SIG-M5 treated with dmso at 0.1 percent for 504 hours (cell line): ENCODE results near the gene HMX2.
"Not testable (repeated sequence)": the region's sequence is repeated elsewhere in the genome, so short reads cannot be mapped to it uniquely, and the experiment has no call there.

ENCODE experiments used
- DNase-seq: peaks from one replicate; lab custom pipeline; 2025; ENCODE audit not compliant: unreplicated experiment; lab: John Stamatoyannopoulos, UW

Gene HMX2

GRCh38 chr10:123150271-123150985 lies 2.5 kb downstream of the HMX2 start:
- DNase-seq: no peak

GRCh38 chr10:123150986-123151736 lies 3.2 kb downstream of the HMX2 start:
- no peak for DNase-seq

GRCh38 chr10:123151737-123152135 lies 3.8 kb downstream of the HMX2 start:
- DNase-seq: no peak

DNA sequence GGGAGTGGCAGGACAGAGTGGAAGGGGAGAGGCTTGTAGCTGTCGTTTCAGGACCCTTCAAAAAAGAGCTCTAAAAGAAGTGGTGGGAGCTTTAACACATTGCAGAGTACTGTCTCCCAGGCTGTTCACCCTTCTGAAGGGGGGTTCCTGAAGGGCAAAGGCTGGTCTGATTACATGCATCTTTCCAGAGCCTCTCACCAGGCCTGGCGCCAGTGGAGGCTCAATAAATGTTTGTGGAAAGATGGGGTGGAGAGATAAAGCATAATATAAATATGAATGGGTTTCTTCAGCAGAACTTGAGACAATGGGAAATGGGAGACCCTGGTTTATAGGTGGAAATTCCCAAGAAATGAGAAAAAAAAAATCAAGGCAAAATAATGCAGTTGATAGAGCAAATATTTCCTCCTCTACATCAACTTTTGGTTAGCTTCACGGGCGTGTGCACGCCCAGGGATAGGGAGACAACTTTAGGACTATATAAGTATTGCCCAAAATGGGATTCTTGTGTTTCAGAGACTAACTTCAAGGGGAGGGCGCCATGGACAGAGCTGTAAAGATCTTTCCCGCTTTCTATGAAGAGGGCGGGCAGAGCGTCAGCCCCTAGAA lies 5.7 kb downstream of the HMX2 start:
- DNase-seq: no peak

DNA sequence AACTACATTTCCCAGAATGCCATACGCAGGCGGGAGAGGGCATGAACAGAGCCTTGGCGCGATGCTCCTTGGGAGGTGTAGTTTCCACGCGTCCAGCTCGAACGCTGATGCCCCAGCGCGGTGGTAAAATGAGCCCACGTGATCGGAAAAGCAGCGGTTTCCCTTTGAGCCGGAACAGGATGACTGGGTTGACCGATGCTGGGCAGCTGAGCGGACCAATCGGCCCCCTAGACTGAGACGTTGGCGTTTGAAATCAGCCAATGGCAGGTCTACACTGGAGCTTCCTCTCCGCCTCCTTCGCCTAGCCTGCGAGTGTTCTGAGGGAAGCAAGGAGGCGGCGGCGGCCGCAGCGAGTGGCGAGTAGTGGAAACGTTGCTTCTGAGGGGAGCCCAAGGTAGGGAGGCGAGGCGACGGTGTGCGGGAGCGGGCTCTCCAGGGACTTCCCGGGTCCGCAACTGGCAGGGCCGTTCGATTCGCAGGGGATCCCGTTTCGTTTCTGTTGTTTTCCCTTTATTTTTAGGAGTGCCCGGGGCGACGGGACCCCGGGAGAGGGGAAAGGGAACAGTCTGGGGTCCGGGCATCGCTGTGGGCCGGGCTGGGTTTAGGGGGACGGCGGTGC lies 6.3 kb downstream of the HMX2 start, which contains the start of gene BUB3:
Gene BUB3, plus strand, starts transcription at position 311 of the 619 bp plus-strand sequence. CDS start 516 bp downstream, outside the sequence.
- peak; percentile 99 for DNase-seq

GRCh38 chr10:123154711-123155505 lies 7.0 kb downstream of the HMX2 start:
- peak; percentile 31 for DNase-seq

DNA sequence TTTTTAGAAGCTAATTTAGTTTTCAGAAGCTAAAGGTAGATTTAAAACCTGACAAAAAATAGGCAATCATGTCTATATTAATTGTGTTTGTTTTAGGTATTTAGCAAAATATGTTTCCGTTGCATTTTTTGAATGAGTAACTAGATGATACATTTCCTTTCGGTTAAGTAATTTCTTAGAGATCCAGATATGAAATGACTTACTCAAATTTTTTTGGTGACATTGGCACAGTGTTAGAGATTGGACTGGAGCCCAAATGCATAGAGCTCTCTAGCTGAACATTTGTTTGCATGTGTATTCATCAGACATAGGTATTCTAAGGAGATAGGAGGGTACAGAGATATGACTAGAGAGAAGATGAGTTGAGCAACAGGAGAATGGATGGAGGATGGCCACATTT lies 8.1 kb downstream of the HMX2 start:
- no peak for DNase-seq

GRCh38 chr10:123157210-123157609 lies 9.3 kb downstream of the HMX2 start:
- DNase-seq: peak; percentile 53

- DNase-seq: no peak
Measured at GRCh38 chr10:123158682-123159081, 10.7 kb downstream of the HMX2 start.

DNA sequence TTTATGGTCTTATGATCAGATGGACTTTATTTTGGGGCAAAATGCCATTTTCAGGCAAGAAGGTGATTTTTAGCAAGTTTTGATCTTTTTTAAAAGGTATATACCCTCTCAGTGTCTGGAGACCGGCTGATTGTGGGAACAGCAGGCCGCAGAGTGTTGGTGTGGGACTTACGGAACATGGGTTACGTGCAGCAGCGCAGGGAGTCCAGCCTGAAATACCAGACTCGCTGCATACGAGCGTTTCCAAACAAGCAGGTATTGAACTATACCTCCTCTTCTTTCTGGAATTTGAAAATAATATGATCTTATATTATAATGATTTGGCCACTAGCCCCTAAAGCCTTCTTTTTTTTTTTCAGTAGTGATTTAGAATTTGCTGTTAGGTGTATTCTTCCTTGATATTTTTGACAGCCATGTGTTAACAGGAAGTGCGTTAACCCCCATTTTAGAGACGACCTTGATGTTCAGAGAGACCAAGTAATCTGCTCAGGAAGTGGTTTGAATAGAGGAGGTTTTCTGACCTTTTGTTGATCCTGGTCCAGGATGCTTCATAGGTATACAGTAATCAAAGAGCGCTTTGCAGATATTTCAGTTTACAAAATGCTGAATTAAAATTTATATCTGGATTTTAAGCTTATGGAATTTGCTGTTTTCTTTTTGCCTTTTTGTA lies 12.5 kb downstream of the HMX2 start:
- DNase-seq: no peak

GRCh38 chr10:123164319-123164718 lies 16.4 kb downstream of the HMX2 start:
- DNase-seq: no peak

DNA sequence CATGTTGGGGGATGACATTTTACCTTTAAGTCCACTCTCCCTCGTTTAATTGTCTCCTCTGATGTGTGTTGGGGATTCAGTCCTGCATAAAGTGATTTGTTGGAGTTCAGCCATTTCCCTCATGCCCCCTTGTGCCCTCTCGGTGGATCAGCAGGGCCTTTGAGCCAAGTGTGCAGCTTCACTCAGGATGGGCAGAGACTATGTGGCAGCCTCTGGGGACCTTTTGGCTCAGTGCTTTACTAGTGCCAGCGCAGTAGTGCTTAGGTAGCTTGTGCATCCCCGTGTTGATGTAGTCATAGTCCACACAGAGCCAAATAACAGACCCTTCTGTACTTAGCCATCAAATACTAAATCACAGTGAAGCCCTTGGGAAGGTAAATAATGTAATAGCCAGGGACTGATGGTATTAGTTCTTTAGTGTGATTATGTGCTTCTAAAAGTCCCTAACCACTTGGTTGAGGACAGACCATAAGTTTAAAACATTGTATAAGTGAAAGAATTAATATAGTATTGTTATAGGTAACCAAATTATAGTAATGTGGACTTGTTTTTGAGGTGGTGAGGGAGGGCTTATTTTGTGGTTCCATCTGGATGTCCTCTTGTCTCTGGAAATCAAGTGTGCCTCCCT lies 17.6 kb downstream of the HMX2 start:
- DNase-seq: no peak

- no peak for DNase-seq
Measured at GRCh38 chr10:123166618-123167017, 18.7 kb downstream of the HMX2 start.

GRCh38 chr10:123170961-123171360 lies 23.0 kb downstream of the HMX2 start:
- no peak for DNase-seq

- not testable (repeated sequence) for DNase-seq
Measured at GRCh38 chr10:123171616-123172015, 23.7 kb downstream of the HMX2 start.

DNA sequence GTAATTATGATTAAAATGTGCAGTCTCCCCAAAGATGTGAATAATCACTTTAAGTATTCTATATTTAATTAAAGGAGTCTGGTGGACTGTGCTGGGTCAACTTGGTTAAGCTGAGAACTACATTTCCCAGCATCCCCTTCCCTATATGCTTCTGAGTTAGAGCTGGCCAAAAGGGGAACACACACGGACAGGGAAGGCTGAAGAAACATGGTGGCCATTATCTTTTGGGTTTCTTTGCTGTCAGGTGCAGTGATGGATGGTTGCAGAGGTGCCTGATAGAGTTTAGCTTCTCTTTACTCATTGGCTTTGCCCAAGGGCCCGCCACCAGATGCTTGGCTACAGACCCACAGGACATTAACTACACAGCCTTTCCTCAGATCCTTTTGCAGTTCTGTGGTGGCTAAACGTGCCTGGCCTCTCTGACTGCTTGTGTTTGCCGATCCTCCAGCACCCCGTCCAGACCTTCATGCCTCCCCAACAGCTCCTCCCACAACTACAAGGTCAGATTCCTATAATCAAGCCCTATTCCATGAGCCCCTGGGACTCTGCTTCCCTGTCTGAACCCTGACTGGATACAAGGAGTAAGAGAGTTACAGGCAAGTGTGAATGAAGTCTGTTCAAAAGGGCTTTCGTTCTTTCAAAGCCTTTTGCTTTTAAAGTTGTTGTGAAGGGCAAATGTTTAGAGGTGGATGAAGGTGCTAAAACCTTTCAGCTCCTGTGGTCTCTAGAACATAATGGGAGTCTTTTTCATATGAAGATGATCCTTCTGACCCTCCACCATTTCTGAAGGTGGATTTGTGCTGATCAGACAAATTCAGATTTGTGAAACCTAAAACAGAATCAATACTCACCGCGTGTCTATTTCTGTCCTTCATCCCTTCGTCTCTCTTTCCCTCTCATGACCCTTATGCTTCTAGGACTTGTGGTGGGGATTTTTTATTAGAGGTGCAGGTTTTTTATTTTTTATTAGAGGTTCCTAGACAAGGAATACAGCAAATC lies 27.8 kb downstream of the HMX2 start:
- no peak for DNase-seq

DNA sequence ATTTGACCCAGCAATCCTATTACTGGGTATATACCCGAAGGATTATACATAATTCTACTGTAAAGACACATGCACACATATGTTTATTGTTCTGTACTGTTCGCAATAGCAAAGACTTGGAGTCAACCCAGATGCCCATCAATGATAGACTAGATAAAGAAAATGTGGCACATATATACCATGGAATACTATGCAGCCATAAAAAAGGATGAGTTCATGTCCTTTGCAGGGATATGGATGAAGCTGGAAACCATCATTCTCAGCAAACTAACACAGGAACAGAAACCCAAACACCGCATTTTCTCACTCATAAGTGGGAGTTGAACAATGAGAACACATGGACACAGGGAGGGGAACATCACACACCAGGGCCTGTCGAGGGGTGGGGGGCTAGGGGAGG lies 30.5 kb downstream of the HMX2 start:
- DNase-seq: not testable (repeated sequence)
